Trophoblast cell (in vitro differentiated cells and primary cell): ENCODE results near the gene FAM110A. TPM values are rescaled to one million over a fixed set of nuclear protein-coding genes. Genes with fewer than 3 reads are reported as not detected.

ENCODE experiments used
- DNase-seq, 2 donors: peaks; one replicate each; pipeline ENCODE4 v3.0.0-alpha.2; 2016
- H2AFZ ChIP-seq: 2 replicates; pipeline ENCODE4 v1.6.1; 2013; ENCODE audit warnings: low read length, moderate library complexity, mild to moderate bottlenecking; ENCODE audit not compliant: insufficient read depth, poor library complexity
- H2AK5ac ChIP-seq: 2 replicates; pipeline ENCODE4 v1.6.1; 2013; ENCODE audit warnings: mild to moderate bottlenecking, low read length
- H2BK120ac ChIP-seq: 2 replicates; pipeline ENCODE4 v1.6.1; 2013; ENCODE audit warnings: low read length, mild to moderate bottlenecking, moderate library complexity; ENCODE audit not compliant: insufficient read depth, poor library complexity
- H2BK12ac ChIP-seq: 2 replicates; pipeline ENCODE4 v1.6.1; 2013; ENCODE audit warnings: mild to moderate bottlenecking, low read length, moderate library complexity
- H2BK5ac ChIP-seq: 2 replicates; pipeline ENCODE4 v1.6.1; 2013; ENCODE audit warnings: low read length, low read depth, moderate library complexity, mild to moderate bottlenecking; ENCODE audit not compliant: poor library complexity
- H3K14ac ChIP-seq: 2 replicates; pipeline ENCODE4 v1.6.1; 2013; ENCODE audit warnings: mild to moderate bottlenecking, low read length
- H3K18ac ChIP-seq: 2 replicates; pipeline ENCODE4 v1.6.1; 2013; ENCODE audit warnings: mild to moderate bottlenecking, low read length
- H3K23ac ChIP-seq: 2 replicates; pipeline ENCODE4 v1.6.1; 2013; ENCODE audit warnings: low read length
- H3K27ac ChIP-seq: 2 replicates; pipeline ENCODE4 v1.5.1; 2013; ENCODE audit warnings: low read depth, mild to moderate bottlenecking, inconsistent platforms, low read length, moderate library complexity
- H3K27me3 ChIP-seq: 2 replicates; pipeline ENCODE4 v1.6.1; 2013; ENCODE audit warnings: inconsistent platforms, mild to moderate bottlenecking, low read length, moderate library complexity; ENCODE audit not compliant: insufficient read depth
- H3K36me3 ChIP-seq, 2 experiments: 1 replicate in 1 of 2; 2 replicates in 1 of 2; pipeline ENCODE4 v1.6.1; 2013; ENCODE audit warnings: low read length in 2 of 2, mild to moderate bottlenecking in 2 of 2, moderate library complexity in 1 of 2; ENCODE audit not compliant: insufficient read depth in 2 of 2, control insufficient read depth in 1 of 2
- H3K4ac ChIP-seq: 2 replicates; pipeline ENCODE4 v1.6.1; 2013; ENCODE audit warnings: low read depth, mild to moderate bottlenecking, low read length, moderate library complexity
- H3K4me1 ChIP-seq, 2 experiments: 1 replicate in 1 of 2; 2 replicates in 1 of 2; pipeline ENCODE4 v1.6.1; 2013; ENCODE audit warnings: low read length in 2 of 2, mild to moderate bottlenecking in 2 of 2, moderate library complexity in 1 of 2; ENCODE audit not compliant: insufficient read depth in 2 of 2, control insufficient read depth in 1 of 2
- H3K4me2 ChIP-seq: 2 replicates; pipeline ENCODE4 v1.6.1; 2013; ENCODE audit warnings: inconsistent platforms, mild to moderate bottlenecking, low read length, moderate library complexity
- H3K4me3 ChIP-seq: 2 replicates; pipeline ENCODE4 v1.5.1; 2013; ENCODE audit warnings: mild to moderate bottlenecking, low read depth, low read length, inconsistent platforms
- H3K79me1 ChIP-seq: one replicate; pipeline ENCODE4 v1.6.1; 2013; ENCODE audit warnings: low read length
- H3K79me2 ChIP-seq: 2 replicates; pipeline ENCODE4 v1.6.1; 2013; ENCODE audit warnings: low read length, mild to moderate bottlenecking; ENCODE audit not compliant: control insufficient read depth, insufficient read depth, poor library complexity
- H3K9ac ChIP-seq: 2 replicates; pipeline ENCODE4 v1.6.1; 2013; ENCODE audit warnings: mild to moderate bottlenecking, low read length
- H3K9me3 ChIP-seq: 2 replicates; pipeline ENCODE4 v1.6.1; 2013; ENCODE audit warnings: low read depth, mild to moderate bottlenecking, control low read depth, inconsistent platforms, low read length; ENCODE audit not compliant: insufficient read depth
- H4K12ac ChIP-seq: 2 replicates; pipeline ENCODE4 v1.6.1; 2013; ENCODE audit warnings: low read depth, mild to moderate bottlenecking, low read length, moderate library complexity
- H4K8ac ChIP-seq: 2 replicates; pipeline ENCODE4 v1.6.1; 2013; ENCODE audit warnings: low read depth, mild to moderate bottlenecking, low read length, moderate library complexity
- H4K91ac ChIP-seq: one replicate; pipeline ENCODE4 v1.6.1; 2013; ENCODE audit warnings: low read depth, mild to moderate bottlenecking, low read length, moderate library complexity
- WGBS: extraction: QIAGEN DNeasy Blood & Tissue Kit; methylation state at CpG from one replicate; pipeline ENCODE4 v1.1.7; 2013; ENCODE audit warnings: missing lambda C conversion rate; ENCODE audit not compliant: insufficient read length, insufficient coverage; ENCODE audit errors: extremely low coverage; 5-methylcytosine and 5-hydroxymethylcytosine counted together
- polyA plus RNA-seq: library from polyadenylated mRNA; stranded (reverse); fragments of 200-250 nt; gene quantifications from 2 replicates; pipeline ENCODE4 v1.2.3, GENCODE V29; 2013

The FAM110A gene
- polyA plus RNA-seq: 55.7 and 66.2 TPM in 2 replicates

GRCh38 chr20:833450-834150 lies at the start of gene FAM110A:
Gene FAM110A (plus strand): TSS chr20:833715. CDS start chr20:844805, 11,090 bp downstream.
- WGBS: no CpG with 5 or more reads among the region's 64 CpGs
- peak within 1 kb of the TSS; percentile 99 for H3K14ac ChIP-seq
- peak; percentile 94 to 97 for DNase-seq
- no peaks in the 10 kb centered on the region for H3K36me3 ChIP-seq
- H4K12ac ChIP-seq: peak within 1 kb of the TSS; percentile 97
- no peak within 1 kb of the TSS for H3K23ac ChIP-seq
- H3K4me1 ChIP-seq: peaks cover 5 to 7% of the 10 kb centered on the region in 2 experiments
- peak within 1 kb of the TSS; percentile 90 for H3K4ac ChIP-seq
- peak within 1 kb of the TSS; percentile 68 for H3K4me3 ChIP-seq
- no peaks in the 10 kb centered on the region for H3K27me3 ChIP-seq
- peak within 1 kb of the TSS; percentile 95 for H3K4me2 ChIP-seq
- no peak within 1 kb of the TSS for H3K27ac ChIP-seq
- H2BK5ac ChIP-seq: peak within 1 kb of the TSS; percentile 99
- H2BK12ac ChIP-seq: peak within 1 kb of the TSS; percentile 99
- peak within 1 kb of the TSS; percentile 99 for H4K8ac ChIP-seq
- H3K18ac ChIP-seq: peak within 1 kb of the TSS; percentile 99
- H4K91ac ChIP-seq: peak within 1 kb of the TSS; percentile 100
- peaks cover 7% of the 10 kb centered on the region for H3K79me1 ChIP-seq
- H2AFZ ChIP-seq: peak within 1 kb of the TSS; percentile 100
- peaks cover 7% of the 10 kb centered on the region for H3K79me2 ChIP-seq
- H2BK120ac ChIP-seq: peak within 1 kb of the TSS; percentile 100
- H3K9ac ChIP-seq: peak within 1 kb of the TSS; percentile 66
- H3K9me3 ChIP-seq: no peaks in the 10 kb centered on the region
- H2AK5ac ChIP-seq: no peak within 1 kb of the TSS

GRCh38 chr20:787825-788224 lies 45.7 kb upstream of the FAM110A start:
- Histone ChIP-seq H3K18ac (no peak overlapping the region), H3K14ac (no peak overlapping the region), H2BK5ac (no peak overlapping the region), H4K12ac (no peak overlapping the region), H3K79me2 (no peaks in the 10 kb centered on the region), H2AK5ac (no peak overlapping the region), H3K4ac (no peak overlapping the region), H2BK120ac (no peak overlapping the region), H3K36me3 (no peaks in the 10 kb centered on the region), H4K8ac (no peak overlapping the region), H2AFZ (no peak overlapping the region), H3K4me3 (no peak overlapping the region), H3K27me3 (no peaks in the 10 kb centered on the region), H3K9ac (no peak overlapping the region), H2BK12ac (no peak overlapping the region), H3K4me2 (no peak overlapping the region), H3K9me3 (peaks cover 13% of the 10 kb centered on the region), H4K91ac (no peak overlapping the region), H3K27ac (no peak overlapping the region), H3K4me1 (no peaks in the 10 kb centered on the region), H3K23ac (no peak overlapping the region), H3K79me1 (no peaks in the 10 kb centered on the region)
- no peak for DNase-seq
- no CpG with 5 or more reads among the region's 1 CpG for WGBS

- Histone ChIP-seq H3K4ac (no peak overlapping the region), H2BK5ac (no peak overlapping the region), H3K27ac (no peak overlapping the region), H4K91ac (no peak overlapping the region), H3K4me1 (no peaks in the 10 kb centered on the region), H3K4me3 (no peak overlapping the region), H2AK5ac (no peak overlapping the region), H4K8ac (no peak overlapping the region), H3K9me3 (peaks cover 7% of the 10 kb centered on the region), H3K9ac (no peak overlapping the region), H3K23ac (no peak overlapping the region), H4K12ac (no peak overlapping the region), H2BK12ac (no peak overlapping the region), H3K36me3 (no peaks in the 10 kb centered on the region), H3K27me3 (no peaks in the 10 kb centered on the region), H2BK120ac (no peak overlapping the region), H3K14ac (no peak overlapping the region), H2AFZ (no peak overlapping the region), H3K79me2 (no peaks in the 10 kb centered on the region), H3K4me2 (no peak overlapping the region), H3K18ac (no peak overlapping the region), H3K79me1 (no peaks in the 10 kb centered on the region)
- no CpG with 5 or more reads among the region's 2 CpGs for WGBS
- DNase-seq: no peak
Measured at GRCh38 chr20:791056-791455, 42.5 kb upstream of the FAM110A start.

GRCh38 chr20:792248-792647 lies 41.3 kb upstream of the FAM110A start:
- Histone ChIP-seq H4K12ac (no peak overlapping the region), H2AK5ac (no peak overlapping the region), H3K79me1 (no peaks in the 10 kb centered on the region), H3K23ac (no peak overlapping the region), H4K91ac (no peak overlapping the region), H3K79me2 (no peaks in the 10 kb centered on the region), H4K8ac (no peak overlapping the region), H3K18ac (no peak overlapping the region), H3K27me3 (no peaks in the 10 kb centered on the region), H2AFZ (no peak overlapping the region), H2BK5ac (no peak overlapping the region), H3K14ac (no peak overlapping the region), H3K27ac (no peak overlapping the region), H3K9ac (no peak overlapping the region), H3K4me2 (no peak overlapping the region), H3K4me1 (no peaks in the 10 kb centered on the region), H3K9me3 (peaks cover 7% of the 10 kb centered on the region), H3K36me3 (no peaks in the 10 kb centered on the region), H3K4ac (no peak overlapping the region), H2BK120ac (no peak overlapping the region), H2BK12ac (no peak overlapping the region), H3K4me3 (no peak overlapping the region)
- DNase-seq: no peak
- no CpG with 5 or more reads among the region's 18 CpGs for WGBS
